GM04504 (cell line): ENCODE results near the gene RILPL2.
"Not testable (repeated sequence)": the region's sequence is repeated elsewhere in the genome, so short reads cannot be mapped to it uniquely, and the experiment has no call there.

Experiments used
- DNase-seq: peaks from one replicate; pipeline ENCODE4 v3.0.0-alpha.2; 2012; ENCODE audit warnings: low read depth

RILPL2 gene

DNA sequence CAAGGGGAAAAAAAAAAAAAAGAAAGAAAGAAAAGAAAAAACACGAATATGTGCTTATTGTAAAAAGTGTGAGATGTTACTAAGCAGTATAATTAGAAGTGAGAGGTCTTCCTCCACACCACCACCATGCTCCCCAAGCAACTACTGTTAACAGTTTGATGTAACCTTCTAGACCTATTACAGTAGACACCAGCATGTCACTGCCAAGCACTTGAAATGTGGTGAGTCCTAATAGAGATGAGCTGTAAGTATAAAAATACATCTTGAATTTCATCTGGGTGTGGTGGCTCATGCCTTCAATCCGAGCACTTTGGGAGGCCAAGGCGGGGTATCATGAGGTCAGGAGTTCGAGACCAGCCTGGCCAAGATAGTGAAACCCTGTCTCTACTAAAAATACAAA is 13.4 kb upstream of the RILPL2 start:
- DNase-seq = no peak

DNA sequence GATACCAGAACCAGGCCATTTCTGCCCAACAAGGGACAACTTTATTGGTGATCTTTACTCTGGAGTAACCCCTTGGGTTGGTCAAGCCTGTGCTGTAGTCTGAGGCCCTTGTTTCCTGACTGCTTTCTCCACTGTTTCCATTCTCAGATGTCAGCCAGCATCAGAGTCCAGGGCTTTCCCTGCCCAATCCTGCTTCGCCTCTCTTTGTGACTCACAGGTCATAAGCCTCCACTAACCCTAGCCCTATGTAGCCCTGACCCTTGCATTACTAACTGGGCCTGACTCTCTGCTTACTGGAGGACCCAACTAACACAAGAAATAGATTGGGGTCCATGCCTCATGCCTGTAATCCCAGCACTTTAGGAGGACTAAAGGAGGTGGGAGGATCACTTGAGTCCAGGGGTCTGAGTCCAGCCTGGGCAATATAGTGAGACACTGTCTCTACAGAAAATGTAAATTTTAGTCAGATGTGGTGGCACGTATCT is 12.8 kb upstream of the RILPL2 start:
- no peak for DNase-seq

DNA sequence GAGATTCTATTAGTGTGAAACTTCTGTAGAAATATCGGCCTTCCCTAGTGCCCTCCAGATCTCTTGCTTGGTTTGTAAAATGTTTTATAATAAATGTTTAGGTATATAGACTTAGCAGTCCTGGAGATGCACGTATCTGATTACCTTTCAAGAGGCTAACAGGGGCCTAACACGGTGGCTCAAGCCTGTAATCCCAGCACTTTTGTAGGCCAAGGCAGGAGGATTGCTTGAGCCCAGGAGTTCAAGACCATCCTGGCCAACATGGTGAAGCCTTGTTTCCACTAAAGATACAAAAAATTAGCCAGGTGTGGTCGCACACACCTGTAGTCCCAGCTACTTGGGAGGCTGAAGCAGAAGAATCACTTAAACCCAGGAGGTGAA is 9.8 kb upstream of the RILPL2 start:
- no peak for DNase-seq

DNA sequence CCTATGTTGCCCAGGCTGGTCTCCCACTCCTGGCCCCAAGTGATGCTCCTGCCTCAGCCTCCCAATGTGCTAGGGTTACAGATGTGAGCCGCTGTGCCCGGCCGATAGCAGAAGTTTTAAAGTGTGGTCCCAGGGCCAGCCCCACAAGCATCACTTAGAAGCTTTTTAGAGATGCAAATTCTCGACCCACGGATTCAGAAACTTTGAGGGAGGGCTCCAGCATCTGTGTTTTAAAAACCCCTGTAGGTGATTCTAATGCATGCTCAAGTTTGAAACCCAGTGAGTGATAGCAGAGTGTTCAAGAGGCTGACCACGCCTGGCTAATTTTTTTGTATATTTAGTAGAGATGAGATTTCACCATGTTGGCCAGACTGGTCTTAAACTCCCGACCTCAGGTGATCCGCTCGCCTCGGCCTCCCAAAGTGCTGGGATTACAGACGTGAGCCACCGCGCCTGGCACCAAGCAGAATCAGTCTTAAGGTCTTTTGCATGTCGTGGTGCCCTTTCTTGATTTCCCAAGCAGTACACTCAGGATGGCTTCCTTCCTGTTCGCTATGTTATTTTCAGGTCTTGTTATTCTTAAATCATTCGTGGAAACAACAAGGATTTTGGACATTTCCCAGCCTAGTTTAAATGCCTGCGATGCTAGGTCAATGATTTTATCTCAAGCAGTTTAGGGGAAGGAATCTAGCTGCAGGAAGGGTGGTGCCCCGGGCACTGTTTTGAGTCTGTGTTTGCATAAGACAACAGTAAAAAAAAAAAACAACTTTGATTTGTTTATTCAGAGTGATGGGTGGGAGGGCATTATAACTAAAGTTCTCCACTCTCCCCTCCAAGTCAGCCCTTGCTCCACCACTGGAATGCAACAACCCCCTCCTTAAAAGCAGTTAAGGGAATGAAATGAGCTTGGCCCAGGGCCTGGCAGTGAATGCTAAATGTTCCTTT is 9.2 kb upstream of the RILPL2 start:
- peak; percentile 58 for DNase-seq

DNA sequence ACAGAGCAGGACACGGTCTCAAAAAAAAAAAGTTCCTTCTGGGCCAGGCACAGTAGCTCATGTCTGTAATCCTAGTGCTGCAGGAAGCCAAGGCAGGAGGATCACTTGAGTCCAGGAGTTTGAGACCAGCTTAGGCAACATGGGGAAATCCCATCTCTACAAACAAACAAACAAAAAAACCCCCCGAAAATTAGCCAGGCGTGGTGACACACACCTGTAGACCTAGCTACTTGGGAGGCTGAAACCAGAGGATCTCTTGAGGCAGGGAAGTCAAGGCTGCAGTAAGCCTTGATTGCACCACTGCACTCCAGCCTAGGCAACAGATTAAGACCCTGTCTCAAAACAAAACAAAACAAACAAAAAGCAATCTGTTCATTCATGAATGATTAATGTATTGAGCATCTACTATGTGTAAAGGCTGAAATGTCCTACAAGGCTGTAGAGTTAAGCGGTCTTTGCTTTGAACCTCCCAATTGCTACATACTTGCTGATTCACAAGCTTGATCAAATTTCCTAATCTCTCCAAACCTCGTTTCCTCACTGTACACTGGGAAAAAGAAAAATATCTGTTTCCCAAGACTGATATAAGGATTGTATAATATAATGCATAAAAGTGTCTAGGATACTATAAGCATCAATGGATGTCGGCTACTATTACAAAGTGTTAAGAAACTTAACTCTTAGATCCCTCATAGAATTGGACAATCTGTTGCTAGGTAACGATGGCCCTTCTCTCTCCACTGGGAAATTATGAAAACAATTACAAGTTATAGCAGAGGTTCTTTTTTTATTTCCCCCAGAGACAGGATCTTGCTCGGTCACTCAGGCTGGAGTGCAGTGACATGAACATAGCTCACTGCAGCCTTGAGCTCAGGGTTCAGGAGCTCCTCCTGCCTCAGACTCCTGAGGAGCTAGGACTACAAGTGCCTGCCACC is 7.9 kb upstream of the RILPL2 start:
- no peak for DNase-seq

DNA sequence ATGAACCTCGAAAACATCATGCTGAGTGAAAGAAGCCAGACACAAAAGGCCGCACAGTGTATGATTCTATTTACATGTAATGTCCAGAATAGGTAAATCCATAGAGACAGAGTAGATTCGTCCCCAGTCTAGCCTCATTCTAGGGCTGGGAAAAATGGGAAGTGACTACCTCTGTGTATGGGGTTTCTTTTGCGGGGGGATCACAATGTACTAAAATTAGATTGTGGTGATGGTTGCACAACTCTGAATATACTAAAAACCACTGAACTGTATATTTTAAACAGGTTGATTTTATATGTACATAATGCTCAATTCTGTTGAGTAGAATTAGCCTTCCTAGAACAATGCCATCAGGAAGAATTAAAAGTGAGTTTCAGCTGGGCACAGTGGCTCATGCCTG is 6.3 kb upstream of the RILPL2 start:
- no peak for DNase-seq

DNA sequence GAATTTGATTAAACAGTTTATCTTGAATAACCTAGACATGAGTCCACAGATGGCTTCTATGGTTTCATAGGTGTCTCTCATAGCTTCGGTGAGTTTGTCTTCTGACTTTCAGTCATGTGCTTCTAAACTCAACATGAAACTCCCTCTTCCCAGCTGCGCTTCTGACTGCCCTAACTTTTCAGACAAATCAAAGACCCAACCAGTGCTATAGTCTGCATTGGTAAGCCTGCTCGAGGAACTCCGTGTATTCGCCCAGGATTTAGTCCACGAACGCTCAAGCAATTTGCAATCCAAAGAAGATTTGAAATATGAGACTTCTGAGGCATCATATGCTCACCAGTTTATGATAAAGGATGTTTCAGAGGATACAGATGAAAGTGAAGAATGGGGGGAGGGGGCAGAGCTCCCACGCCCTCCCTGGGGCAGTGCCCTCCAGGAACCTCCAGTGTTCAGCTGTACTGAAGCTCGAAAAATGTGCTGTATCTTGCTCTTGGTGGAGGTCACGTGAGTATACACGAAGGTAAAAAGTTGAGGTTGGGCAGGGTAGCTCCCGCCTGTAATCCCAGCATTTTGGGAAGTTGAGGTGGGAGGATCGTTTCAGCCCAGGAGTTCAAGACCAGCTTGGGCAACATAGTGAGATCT is 5.2 kb upstream of the RILPL2 start:
- DNase-seq = no peak

DNA sequence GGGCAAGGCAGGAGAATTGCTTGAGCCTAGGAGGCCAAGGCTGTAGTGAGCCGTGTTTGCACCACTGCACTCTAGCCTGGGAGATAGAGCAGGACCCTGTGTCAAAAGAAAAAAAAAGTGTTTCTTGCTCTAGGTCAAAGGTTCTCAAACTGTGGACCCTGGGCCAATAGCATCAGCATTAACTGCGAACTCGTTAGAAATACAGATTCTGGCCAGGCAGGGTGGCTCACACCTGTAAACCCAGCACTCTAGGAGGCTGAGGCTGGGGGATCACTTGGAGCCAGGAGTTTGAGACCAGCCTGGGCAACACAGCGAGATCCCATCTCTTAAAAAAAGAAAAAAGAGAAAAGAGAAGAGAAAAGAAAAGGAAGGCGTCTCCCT is 858 bp downstream of the RILPL2 start:
- no peak for DNase-seq

DNA sequence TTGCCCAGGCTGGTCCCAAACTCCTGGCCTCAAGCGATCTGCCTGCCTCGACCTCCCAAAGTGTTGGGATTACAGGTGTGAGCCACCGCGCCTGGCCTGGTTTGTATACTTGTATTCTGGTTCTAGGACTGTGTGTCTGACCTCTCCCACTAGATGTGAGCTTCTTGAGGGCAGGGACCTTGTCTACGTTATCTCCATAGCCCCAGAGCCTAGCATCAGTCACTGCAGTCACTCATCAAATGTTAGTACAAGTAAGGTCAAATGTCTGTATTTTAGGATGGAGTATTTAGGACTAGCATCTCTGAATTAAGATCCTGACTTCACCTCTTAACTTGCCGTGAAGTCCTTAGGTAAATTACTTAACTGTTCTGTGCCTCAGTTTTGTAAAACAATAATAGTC is 2.9 kb downstream of the RILPL2 start:
- no peak for DNase-seq

DNA sequence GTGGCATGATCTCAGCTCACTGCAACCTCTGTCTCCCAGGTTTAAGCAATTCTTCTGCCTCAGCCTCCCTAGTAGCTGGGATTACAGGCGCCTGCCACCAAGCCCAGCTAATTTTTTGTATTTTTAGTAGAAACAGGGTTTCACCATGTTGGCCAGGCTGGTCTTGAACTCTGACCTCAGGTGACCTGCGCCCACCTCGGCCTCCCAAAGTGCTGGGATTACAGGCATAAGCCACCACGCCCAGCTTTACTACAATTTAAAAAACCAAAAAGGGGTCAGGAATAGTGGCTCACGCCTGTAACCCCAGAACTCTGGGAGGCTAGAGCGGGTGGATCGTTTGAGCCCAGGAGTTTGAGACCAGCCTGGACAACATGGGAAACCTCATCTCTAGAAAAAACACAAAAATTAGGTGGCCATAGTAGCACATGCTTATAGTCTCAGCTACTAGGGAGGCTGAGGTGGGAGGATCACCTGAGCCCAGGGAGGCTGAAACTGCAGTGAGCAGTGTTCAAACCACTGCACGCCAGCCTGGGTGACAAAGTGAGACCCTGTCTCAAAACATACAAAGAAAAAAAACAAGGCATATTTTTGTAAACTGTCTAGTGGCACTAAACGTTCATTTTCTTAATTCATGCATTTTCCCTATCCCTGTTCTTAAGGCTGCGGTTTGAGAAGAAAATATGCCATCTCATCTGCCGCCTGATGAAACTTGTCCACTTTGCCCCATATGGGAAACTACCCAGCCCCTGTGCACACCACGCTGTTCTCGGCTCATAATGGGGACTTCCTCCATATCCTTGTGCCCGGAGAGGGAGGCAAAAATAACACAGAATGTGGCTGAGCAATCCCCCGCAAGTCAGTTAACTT is 4.3 kb downstream of the RILPL2 start:
- DNase-seq = not testable (repeated sequence)

DNA sequence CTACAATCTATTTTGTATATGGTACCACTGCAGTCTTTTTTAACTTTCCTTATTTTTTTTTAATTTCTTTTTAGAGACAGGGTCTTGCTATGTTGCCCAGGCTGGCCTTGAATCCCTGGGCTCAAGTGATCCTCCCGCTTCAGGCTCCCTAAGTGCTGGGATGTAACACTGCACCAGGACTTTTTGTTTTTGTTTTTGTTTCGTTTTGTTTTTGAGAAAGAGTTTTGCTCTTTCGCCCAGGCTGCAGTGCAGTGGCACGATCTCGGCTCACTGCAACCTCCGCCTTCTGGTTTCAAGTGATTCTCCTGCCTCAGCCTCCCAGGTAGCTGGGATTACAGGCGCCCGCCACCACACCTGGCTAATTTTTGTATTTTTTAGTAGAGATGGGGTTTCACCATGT is 7.4 kb downstream of the RILPL2 start:
- not testable (repeated sequence) for DNase-seq

DNA sequence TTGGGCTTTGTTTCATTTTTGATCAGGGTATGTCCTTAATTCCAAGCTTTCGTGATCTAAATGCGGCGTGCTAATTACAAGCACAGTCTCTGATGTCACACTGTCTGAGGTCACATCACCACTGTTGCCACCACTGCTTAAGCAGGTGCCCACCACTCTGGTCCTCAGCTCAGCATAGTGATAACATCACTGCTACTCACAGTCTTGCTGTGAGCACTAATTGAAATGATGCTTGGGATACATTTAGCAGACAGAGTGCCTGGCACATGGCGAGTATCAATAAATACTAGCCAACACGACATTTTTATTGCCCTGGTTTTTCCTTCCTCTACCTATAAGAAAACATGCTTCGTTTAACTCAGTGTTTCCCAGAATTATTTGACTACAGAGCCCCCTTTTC is 7.9 kb downstream of the RILPL2 start:
- no peak for DNase-seq

DNA sequence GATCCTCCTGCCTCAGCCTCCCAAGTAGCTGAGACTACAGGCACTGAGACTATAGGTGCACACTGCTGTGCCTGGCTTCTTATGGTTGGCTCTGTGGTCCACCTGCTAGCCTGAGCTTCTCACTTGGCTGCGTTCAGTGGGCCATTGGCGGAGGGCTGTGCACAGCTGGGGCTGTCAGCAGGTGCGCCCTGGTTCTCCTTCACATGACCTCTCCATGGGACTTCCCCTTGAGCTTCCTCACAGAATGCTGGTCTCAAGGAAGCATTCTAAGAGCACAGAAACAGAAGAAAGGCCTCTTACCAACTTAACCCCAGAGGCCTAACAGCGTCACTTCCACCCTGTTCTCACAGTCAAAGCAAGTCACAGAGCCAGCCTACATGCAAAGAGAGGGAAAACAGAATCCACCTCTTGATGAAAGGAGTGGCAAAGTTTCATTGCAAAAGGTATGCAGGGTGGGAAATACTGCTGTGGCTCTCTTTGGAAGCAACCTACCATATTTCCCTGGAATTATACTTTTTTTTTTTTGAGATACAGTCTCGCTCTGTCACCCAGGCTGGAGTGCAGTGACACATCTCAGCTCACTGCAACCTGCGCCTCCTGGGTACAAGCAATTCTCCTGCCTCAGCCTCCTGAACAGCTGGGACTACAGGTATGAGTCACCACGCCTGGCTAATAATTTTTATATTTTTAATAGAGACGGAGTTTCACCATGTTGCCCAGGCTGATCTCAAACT is 9.3 kb downstream of the RILPL2 start:
- no peak for DNase-seq

DNA sequence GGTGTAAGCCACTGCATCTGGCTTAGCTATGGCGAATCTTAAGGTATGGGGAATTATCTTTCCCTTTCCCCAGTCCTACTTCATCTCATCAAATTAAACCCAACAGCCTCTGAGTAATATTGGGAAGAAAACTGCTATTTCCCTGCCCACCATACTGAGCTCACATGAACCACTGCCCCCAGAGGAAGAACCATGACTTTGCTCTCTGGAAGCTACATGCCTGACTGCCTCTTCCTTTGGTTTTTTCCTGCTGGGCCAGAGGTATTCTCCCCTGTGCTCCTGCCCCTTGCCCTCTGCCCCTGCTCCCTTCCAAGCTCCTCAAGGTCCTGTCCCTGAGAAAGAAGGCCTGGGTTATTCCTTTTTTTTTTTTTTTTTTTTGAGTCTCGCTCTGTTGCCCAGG is 15.2 kb downstream of the RILPL2 start:
- no peak for DNase-seq

DNA sequence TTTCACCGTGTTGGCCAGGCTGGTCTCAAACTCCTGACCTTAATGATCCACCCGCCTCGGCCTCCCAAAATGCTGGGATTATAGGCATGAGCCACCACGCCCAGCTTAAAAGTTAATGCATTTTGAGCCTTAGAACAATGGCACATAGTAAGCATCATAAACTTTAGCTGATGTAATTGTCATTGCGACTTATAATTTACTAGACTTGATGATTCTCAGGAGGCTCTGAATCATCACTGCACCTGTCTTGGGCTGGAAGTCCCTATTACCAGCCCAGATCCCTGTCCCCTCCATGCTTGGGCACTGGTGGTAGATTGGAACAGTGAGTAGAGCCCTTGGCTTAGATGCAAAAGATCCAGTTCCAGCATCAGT is 26.5 kb downstream of the RILPL2 start:
- no peak for DNase-seq

DNA sequence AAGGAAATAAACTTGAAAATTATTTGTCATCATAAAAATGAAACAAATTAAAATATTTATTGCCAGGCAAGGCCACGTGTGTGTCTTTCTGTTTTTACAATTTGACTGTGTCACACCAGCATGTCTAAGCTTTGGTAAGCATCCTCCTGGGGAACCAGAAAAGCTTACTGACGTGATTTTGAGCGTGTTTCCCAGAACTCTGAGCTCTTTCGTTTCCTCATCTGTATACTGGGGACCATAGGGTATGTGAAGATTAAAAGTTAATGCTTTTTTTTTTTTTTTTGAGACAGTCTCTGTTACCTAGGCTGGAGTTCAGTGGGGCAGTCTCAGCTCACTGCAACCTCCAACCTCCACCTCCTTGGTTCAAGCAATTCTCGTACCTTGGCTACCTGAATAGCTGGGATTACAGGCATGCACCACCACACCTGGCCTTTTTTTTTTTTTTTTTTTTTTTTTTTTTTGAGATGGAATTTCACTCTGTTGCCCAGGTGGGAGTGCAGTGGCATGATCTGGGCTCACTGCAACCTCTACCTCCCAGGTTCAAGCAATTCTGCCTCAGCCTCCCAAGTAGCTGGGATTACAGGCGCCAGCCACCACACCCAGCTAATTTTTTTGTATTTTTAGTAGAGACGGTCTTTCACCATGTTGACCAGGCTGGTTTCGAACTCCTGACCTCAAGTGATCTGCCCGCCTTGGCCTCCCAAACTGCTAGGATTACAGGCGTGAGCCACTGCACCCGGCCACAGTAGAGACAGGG is 27.0 kb downstream of the RILPL2 start:
- DNase-seq = not testable (repeated sequence)

DNA sequence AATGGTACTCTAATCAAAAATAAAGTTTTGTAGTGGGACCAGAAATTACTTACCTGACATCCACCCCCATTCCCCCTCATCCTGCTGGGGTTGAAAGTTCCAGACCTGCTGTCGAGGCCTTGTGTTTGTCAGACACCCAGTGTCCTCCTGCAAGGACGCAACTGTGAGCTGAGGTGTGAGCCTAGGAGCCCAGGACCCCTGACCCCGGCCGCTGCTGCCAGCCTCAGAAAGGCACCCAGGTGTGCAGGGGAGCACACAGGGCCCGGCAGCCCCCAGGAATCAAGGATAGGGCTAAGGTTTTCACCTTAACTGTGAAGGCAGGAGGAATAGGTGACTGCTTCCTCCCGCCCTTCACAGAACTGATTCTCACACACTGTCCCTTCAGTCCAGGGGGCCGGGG is 27.9 kb downstream of the RILPL2 start:
- not testable (repeated sequence) for DNase-seq

DNA sequence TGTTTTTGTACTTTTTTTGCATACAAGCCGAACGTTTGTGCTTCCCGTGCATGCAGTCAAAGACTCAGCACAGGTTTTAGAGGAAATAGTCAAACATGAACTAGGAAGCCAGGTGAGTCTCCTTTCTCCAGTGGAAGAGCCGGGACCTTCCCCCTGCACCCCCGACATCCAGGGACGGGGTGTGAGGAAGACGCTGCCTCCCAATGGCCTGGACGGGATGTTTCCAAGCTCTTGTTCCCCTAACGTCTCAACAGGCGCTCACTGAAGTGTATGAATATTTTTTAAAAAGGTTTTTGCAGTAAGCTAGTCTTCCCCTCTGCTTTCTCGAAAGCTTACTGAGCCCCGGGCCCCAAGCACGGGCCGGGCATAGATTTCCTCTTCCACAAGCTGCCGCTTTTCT is 28.6 kb downstream of the RILPL2 start:
- not testable (repeated sequence) for DNase-seq

DNA sequence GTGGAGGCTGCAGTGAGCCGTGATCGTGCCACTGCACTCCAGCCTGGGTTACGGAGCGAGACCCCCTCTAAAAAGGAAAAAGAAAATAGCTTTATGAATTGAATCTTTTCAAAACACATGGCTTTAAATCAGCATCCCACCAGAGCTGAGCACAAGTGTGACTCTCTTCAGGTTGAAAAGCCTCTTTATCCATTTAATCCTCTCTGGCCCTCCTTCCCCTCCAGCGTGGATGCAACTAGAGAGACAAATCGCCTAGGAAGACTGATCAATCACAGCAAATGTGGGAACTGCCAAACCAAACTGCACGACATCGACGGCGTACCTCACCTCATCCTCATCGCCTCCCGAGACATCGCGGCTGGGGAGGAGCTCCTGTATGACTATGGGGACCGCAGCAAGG is 29.2 kb downstream of the RILPL2 start:
- DNase-seq = not testable (repeated sequence)

DNA sequence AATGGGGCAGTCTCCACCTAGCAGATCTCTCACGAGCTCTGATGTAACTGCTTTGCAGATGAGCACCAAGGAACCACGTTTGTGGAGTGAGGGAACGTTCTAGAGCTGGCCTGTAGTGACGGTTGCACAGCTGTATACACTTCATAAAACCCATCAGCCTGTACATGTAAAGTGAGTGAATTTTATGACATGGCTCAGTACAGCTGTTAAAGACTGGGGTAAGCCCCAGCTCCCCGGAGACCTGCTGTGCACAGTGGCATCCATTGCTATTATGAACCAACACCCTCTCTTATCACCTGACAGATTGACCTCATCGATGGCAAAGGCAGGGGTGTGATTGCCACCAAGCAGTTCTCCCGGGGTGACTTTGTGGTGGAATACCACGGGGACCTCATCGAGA is 31.9 kb downstream of the RILPL2 start:
- no peak for DNase-seq
